GM12878 (cell line): ENCODE data around the gene ITGAD.

ENCODE experiments used
- EZH2 ChIP-seq: IDR thresholded peaks from 2 replicates; pipeline ENCODE4 v1.6.1; 2012; ENCODE audit warnings: low read depth, mild to moderate bottlenecking, control low read depth, inconsistent platforms, low read length, borderline replicate concordance; ENCODE audit not compliant: control insufficient read depth
- POLR2AphosphoS5 ChIP-seq: IDR thresholded peaks from 2 replicates; pipeline ENCODE4 v1.6.1; 2011; ENCODE audit warnings: mild to moderate bottlenecking, low read length, inconsistent platforms
- USF1 ChIP-seq: IDR thresholded peaks from 2 replicates; pipeline ENCODE4 v1.6.1; 2011; ENCODE audit warnings: borderline replicate concordance, low read depth, mild to moderate bottlenecking, moderate library complexity, mixed read lengths, low read length; ENCODE audit not compliant: insufficient read depth; ENCODE audit errors: extremely low read length

- TF ChIP-seq POLR2AphosphoS5 (no peak), EZH2 (no peak), USF1 (no peak)
Observed at GRCh38 chr16:31414706-31415105, 21.6 kb downstream of the ITGAD start.
